Measurements from ENCODE around the gene FBXL13.
"Not testable (repeated sequence)": the region's sequence is repeated elsewhere in the genome, so short reads cannot be mapped to it uniquely, and the experiment has no call there.

The FBXL13 gene

DNA sequence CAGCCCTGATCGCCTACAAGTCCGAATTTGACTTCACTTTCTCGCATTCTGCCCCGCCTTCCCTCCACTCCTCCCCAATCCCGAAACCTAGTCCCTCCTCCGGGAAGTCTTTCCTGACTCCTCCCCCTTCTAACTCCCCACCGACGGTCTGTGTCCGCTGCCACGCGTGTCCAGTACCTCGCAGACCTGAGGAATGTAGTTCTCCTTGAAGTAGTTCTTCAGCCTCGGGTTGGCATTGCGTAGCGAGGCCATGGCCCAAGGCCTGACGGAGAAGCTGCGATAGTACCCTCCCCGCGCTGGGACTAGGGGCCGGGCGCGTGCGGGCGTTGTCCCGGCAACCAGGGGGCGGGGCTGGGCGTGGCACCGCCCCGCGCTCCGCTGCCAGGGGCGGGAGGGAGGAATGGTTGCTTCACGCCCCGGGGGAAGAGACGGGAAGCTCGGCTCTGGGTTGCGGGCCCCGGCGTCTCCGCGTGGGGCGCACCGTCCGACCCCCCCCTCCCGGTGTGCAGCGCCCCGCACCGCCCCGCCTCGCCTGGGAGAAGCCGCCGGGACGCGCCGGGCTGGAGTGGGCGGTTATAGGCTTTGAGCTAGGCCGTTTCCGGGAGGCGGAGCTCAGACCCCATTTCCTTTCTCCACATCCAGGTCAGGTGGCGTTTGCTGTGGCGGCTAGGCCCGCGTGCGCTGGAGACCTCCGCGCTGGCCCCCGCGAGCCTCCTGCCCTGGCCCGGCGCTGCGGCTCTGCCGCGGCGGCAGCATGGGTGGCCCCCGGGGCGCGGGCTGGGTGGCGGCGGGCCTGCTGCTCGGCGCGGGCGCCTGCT is at the start of gene FBXL13, which contains the start of gene ARMC10:
Gene FBXL13 (minus strand): TSS at position 278 of the 818 bp plus-strand sequence.
Gene ARMC10 (plus strand): TSS at position 622 of the 818 bp plus-strand sequence. CDS start 133 bp downstream, at position 755.
- peak; percentile 96 for DNase-seq

DNA sequence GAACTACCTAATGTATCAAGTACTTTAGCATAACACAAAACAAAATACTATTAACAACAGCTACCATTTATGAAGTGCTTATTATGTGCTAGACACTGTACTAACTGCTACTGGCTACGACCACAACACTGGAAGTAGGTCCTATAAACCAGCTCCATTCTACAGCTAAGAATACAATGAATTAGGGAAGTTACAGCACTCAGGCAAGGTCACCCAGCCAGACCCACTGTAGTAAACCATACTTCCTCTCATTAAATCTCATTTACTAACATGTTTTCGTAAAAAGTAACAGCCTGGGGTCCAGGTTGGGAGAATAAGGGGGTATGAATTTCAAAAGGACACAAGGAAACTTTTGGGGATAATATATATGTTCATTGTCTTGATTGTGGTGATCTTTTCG is 48.9 kb upstream of the FBXL13 start:
- DNase-seq: no peak

DNA sequence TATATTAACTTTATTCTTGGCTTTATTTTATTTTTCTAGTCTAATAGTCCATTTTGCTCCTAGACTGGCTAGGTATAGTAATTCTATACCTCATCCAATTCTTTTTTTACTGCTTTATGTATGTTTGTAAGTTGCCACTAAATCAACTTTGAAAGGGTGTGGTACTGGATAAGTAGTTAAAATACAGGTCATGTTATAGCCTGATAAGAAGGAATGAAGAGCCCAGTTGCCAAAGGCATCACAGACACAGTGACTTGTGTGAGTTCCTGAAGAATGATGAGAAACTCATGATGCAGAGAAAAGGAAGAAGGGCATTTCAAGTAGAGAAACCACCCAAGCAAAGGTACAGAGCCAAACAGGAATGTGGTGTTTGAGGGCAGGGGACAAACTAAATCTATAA is 47.0 kb upstream of the FBXL13 start:
- DNase-seq: no peak

DNA sequence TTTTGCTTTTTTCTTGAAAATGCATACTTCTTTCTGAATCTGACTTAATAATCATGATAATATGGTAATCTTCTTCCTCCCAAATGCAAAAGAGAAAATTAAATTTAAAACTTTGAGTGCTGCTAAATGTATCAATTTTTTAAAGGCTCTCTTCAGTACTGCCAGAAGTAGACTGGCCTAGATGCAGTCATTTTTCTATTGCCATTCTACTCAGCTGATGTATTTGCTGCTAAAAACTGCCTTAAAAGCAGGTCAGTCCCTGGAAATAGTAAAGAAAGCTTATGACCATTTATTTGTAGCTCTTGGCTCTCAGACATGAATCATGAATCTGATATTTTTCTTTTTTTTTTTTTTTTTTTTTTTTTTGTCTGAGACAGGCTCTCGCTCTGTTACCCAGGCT is 45.8 kb upstream of the FBXL13 start:
- DNase-seq: no peak

DNA sequence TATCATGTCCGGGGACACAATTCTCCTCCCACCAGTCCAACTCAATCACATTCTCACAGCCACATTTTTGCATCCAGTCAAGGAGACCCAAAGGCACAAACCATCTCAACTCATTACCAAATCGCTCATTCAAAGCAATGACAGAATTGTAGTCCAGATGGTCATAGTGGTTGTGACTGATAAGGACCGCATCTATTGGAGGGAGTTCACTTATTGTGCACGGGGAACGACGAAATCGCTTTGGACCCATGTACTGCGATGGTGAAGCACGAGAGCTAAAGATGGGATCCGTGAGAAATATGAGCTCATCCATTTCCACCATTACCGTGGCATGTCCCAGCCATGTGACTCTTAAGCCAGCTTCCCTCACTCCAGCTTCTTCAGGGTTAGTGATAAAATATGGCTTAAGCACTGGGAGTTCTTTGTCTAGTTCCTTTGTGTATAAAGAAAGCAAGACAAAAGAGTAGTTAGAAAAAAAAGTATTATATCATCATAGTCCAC is 45.2 kb upstream of the FBXL13 start:
- DNase-seq: no peak

DNA sequence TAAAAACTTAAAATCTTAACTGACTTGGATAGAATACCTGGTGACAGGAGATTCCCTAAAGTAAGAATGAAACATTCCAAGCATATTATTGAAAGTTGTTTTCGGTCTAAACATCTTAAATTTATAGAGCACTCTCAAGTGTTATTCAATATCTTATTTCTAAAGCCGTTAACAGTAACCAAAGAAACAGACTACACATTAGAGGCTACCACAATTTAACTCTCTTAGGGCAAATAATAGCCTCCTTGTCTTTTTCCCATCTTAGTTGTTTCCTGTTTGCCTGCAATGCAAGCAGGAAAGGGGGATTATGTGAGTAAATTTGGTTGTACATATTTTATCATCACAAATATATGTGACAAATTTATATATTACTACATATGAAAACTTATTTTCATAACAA is 42.9 kb upstream of the FBXL13 start:
- no peak for DNase-seq

DNA sequence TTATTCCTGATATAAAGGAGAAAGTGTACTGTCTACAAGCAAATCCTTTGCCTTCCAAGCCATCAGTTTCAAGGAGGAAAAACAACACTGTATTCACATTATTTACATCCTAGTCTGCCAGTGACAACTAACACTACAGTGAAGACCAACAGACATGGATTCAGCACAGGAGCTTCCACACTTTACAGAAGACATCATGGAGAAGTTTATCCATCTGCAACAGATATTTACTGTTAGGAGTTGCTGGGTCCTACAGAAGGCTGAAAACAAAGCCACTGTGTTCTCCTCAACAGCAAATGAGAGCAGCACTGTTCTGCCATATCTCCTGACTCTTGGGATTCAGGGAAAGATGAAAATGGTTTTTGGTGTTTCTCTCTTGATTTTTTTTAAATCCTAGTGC is 42.4 kb upstream of the FBXL13 start:
- DNase-seq: peak; percentile 65

GRCh38 chr7:103116511-103116910 is 41.9 kb upstream of the FBXL13 start:
- no peak for DNase-seq

GRCh38 chr7:103115771-103116170 is 41.2 kb upstream of the FBXL13 start:
- DNase-seq: no peak

DNA sequence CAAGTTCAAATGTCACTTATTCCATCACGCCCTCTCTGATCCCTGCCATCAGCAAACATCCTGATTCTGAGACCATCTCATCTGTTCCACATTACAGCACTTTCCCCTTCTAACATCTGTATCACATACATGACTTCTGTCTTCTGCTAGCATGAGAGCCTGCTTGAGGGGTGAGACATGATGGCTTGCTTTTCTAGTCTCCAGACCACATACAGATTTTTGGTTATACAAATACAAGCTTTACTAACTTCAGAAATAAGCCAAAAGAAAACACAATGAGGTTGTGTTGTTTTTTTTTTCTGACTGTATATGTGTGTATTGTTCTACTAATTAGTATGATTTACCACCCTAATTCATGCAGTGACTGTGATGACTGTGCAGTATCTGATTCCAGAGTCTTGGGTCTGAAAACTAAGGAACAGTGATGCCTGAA is 40.0 kb upstream of the FBXL13 start:
- peak; percentile 70 for DNase-seq

DNA sequence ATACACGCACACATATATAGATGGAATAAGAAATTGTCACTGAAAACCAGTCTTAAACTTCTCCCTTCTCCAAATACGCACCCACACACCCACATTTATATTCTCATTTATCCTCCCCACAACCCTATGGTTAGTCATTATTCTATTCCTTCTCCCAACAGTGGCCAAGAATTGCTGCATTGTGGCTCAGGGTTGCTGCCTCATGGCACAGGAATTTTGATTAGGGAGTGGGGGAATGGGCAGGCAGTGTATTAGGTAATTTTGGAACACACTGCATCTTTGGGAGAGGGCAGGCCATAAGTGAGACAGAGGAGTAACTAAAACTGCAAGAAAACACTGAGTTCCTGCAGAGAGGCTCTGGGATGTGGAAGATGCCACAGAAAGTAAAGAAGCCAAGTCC is 38.6 kb upstream of the FBXL13 start:
- no peak for DNase-seq

- not testable (repeated sequence) for DNase-seq
Observed at GRCh38 chr7:103106703-103107070, 32.1 kb upstream of the FBXL13 start.

GRCh38 chr7:103106005-103106702 is 31.6 kb upstream of the FBXL13 start:
- no peak for DNase-seq

DNA sequence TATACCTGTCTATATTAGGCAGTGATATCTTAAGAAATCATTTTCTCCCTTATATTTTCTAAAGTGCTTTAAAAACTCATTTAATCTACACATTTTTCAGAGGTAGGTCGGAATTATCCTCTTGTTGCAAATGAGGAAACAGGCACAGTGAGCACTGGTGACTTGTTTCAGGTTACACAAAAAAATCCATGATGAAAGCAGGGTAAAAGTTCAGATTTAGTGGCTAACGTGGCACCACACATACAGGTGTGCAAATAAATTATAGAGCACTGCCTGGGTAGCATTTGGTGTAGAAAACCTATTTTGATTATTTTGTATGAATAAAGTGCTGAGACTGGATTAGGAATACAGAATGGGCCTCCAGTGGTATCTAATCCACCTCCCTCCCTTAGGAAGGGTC is 26.9 kb upstream of the FBXL13 start:
- DNase-seq: no peak

DNA sequence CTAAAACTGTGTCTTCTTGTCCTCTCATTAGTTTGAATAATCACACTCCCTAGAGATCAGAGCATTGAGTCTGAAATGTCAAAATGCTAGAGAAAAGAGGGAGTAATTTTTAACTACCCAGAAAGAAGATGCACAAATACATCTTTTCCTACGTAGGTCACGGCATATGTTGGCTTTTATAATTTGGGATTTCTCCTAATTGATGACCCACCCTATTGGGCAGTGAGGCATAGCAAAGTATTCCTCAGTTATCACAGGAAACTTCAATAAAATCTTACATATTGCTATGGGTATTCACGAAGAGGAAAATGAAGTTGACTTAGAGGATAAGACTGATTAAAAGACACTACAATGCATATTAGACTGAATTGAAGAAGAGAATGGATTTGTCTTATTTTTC is 25.8 kb upstream of the FBXL13 start:
- no peak for DNase-seq

DNA sequence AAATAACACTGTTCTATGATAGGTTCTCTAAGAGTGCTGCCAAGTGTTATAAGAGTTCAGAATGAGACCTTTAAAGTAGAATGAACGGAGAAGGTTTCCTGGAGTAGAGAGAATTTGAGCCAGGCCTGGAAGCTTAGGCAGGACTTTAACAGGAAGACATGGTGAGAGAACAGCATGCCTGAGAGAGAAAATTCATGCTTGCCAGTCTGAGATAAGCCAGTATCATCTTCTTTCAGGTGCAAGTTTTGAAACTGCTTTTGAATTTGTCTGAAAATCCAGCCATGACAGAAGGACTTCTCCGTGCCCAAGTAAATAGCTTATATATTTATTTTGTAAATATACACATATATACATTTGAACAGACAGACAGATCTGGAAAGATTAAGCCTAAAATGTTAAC is 22.4 kb upstream of the FBXL13 start:
- no peak for DNase-seq

DNA sequence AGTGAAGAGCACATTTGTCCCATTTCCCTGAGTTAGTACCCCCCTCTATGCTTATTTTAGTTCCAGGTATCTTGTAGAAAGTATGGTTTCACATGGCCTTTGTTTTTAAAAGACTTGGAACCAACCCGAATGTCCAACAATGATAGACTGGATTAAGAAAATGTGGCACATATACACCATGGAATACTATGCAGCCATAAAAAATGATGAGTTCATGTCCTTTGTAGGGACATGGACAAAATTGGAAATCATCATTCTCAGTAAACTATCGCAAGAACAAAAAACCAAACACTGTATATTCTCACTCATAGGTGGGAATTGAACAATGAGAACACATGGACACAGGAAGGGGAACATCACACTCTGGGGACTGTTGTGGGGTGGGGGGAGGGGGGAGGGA is 21.0 kb upstream of the FBXL13 start:
- not testable (repeated sequence) for DNase-seq

- peak; percentile 29 for DNase-seq
Observed at GRCh38 chr7:103094102-103094501, 19.5 kb upstream of the FBXL13 start.

- no peak for DNase-seq
Observed at GRCh38 chr7:103093429-103093828, 18.8 kb upstream of the FBXL13 start.

- not testable (repeated sequence) for DNase-seq
Observed at GRCh38 chr7:103092321-103092720, 17.7 kb upstream of the FBXL13 start.

DNA sequence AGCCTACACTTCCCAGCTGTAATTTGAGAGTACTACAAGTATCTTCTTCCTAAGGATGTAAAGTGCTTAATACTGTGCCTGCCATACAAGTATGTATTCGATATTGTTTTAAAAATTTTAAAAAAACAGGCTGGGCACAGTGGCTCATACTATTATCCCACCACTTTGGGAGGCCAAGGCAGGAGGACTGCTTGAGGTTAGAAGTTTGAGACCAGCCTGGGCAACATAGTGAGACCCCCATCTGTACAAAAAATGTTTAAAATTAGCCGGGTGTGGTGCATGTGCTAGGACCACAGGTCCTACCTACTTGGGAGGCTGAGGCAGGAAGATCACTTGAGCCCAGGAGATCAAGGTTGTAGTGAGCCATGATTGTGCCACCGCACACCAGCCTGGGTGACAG is 8.6 kb upstream of the FBXL13 start:
- DNase-seq: no peak

GRCh38 chr7:103082497-103082896 is 7.9 kb upstream of the FBXL13 start:
- DNase-seq: no peak

DNA sequence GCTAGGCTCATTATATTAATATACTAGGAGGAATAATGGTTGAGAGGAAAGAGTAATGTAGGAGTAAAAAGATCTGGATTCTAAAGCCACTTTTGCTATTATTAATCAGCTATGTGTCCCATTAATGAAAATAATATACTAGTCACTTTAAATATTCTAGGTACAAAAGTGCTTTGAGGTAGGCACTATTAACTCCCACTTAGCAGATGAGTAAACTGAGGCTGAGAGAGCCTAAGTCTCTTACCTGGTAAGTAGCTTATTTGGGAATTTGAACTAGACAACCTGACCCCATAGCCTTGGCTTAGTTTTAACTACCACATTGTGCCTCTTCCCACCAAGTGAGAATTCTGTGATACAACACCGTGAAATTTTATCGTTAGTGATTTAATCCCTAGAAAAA is 6.3 kb upstream of the FBXL13 start:
- DNase-seq: no peak

- DNase-seq: no peak
Observed at GRCh38 chr7:103079836-103080235, 5.2 kb upstream of the FBXL13 start.

Measured in midbrain (tissue), 1 donor.